ENCODE measurements around the gene NSUN4. TPM values are rescaled to one million over a fixed set of nuclear protein-coding genes. Genes with fewer than 3 reads are reported as not detected.
"Not testable (repeated sequence)": the region's sequence is repeated elsewhere in the genome, so short reads cannot be mapped to it uniquely, and the experiment has no call there.

The NSUN4 gene
- total and polyA plus RNA-seq, 2 donors (not counting 1 experiment from before 2014, with no cell fraction given) = 16.0 to 16.9 TPM

DNA sequence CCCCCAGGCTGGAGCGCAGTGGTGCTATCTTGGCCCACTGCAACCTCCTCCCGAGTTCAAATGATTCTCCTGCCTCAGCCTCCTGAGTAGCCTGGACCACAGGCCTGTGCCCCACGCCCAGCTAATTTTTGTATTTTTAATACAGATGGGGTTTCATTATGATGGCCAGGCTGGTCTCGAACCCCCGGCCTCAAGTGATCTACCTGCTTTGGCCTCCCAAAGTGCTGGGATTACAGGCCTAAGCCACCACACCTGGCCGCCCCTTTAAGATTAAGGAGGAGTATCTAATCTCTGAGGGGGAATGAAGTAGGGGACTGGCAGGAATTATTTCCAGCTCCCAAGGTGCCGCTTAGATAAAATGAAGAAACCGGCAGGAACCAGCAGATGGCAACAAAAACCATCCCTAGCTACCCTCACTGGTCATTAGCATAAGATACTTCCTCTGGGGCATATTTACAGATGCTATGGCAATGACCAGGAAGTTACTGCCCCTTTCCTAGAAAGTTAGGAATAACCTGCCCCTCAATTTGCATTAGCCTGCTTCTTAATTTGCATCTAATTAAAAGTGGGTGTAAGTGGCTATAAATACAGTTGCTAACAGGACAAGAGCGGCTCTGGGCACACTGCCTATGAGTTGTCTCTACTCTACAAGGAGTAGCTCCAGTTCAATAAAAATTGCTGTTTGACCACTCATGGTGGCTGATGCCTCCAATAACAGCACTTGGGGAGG is 7.1 kb upstream of the NSUN4 start:
- Histone ChIP-seq H3K9ac (ENCODE audit: insufficient read depth, low read length) (no peak overlapping the region), H3K27me3 (ENCODE audit: control insufficient read depth, insufficient read depth, low read length) (no peaks in the 10 kb centered on the region), H4K20me1 (ENCODE audit: control insufficient read depth, extremely low read depth, insufficient read depth, low read length) (no peaks in the 10 kb centered on the region), H3K4me3 (replicated peaks in 1 of 4; ENCODE audit: control extremely low read depth in 1 of 4, insufficient read depth in 1 of 4, low read depth in 3 of 4, low read length in 4 of 4) (no peak overlapping the region), H3K4me1 (ENCODE audit: control insufficient read depth, extremely low read depth, insufficient read depth, low read length) (no peaks in the 10 kb centered on the region), H3K36me3 (ENCODE audit: control insufficient read depth, insufficient read depth, low read length) (no peaks in the 10 kb centered on the region), H3K79me2 (ENCODE audit: control insufficient read depth, insufficient read depth, low read length) (no peaks in the 10 kb centered on the region), H3K9me3 (ENCODE audit: control insufficient read depth, insufficient read depth, low read depth, low read length) (no peaks in the 10 kb centered on the region), H3K4me2 (ENCODE audit: extremely low read depth, insufficient read depth, low read length) (no peak overlapping the region), H2AFZ (ENCODE audit: low read length) (no peak overlapping the region), H3K27ac (ENCODE audit: insufficient read depth, low read length) (no peak overlapping the region)
- no peak for TF ChIP-seq EZH2 (IDR thresholded peaks at IDR 0.05; ENCODE audit: low read length, missing control alignments)
- TF ChIP-seq, protein P1, sequence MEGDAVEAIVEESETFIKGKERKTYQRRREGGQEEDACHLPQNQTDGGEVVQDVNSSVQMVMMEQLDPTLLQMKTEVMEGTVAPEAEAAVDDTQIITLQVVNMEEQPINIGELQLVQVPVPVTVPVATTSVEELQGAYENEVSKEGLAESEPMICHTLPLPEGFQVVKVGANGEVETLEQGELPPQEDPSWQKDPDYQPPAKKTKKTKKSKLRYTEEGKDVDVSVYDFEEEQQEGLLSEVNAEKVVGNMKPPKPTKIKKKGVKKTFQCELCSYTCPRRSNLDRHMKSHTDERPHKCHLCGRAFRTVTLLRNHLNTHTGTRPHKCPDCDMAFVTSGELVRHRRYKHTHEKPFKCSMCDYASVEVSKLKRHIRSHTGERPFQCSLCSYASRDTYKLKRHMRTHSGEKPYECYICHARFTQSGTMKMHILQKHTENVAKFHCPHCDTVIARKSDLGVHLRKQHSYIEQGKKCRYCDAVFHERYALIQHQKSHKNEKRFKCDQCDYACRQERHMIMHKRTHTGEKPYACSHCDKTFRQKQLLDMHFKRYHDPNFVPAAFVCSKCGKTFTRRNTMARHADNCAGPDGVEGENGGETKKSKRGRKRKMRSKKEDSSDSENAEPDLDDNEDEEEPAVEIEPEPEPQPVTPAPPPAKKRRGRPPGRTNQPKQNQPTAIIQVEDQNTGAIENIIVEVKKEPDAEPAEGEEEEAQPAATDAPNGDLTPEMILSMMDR (conservative IDR thresholded peaks at IDR 0.05 in 1 of 2, IDR thresholded peaks at IDR 0.05 in 1 of 2; ENCODE audit: low read depth in 1 of 2, low read length in 2 of 2) = peak; percentile 5 to 34
- peak; percentile 30 to 31 for DNase-seq (ENCODE audit: low read depth in 2 of 2)

DNA sequence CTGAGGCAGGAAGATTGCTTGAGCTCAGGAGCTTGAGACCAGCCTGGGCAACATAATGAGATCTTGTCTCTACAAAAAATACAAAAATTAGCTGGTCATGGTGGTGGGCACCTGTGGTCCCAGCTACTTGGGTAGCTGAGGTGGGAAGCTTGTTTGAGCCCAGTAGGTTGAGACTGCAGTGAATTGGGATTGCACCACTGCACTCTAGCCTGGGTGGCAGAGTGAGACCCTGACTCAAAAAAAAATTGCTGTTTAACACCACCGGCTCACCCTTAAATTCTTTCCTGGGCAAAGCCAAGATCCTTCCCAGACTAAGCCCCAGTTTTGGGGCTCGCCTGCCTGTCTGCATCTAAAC is 6.6 kb upstream of the NSUN4 start:
- TF ChIP-seq, protein P1 (conservative IDR thresholded peaks at IDR 0.05 in 1 of 2, IDR thresholded peaks at IDR 0.05 in 1 of 2; ENCODE audit: low read depth in 1 of 2, low read length in 2 of 2) = no peak
- TF ChIP-seq EZH2 (IDR thresholded peaks at IDR 0.05; ENCODE audit: low read length, missing control alignments) = no peak
- H3K27me3 ChIP-seq (ENCODE audit: control insufficient read depth, insufficient read depth, low read length) = no peaks in the 10 kb centered on the region
- H4K20me1 ChIP-seq (ENCODE audit: control insufficient read depth, extremely low read depth, insufficient read depth, low read length) = no peaks in the 10 kb centered on the region
- no peak overlapping the region for H3K9ac ChIP-seq (ENCODE audit: insufficient read depth, low read length)
- no peaks in the 10 kb centered on the region for H3K79me2 ChIP-seq (ENCODE audit: control insufficient read depth, insufficient read depth, low read length)
- no peak overlapping the region for H3K4me2 ChIP-seq (ENCODE audit: extremely low read depth, insufficient read depth, low read length)
- H2AFZ ChIP-seq (ENCODE audit: low read length) = no peak overlapping the region
- H3K4me3 ChIP-seq (replicated peaks in 1 of 4; ENCODE audit: control extremely low read depth in 1 of 4, insufficient read depth in 1 of 4, low read depth in 3 of 4, low read length in 4 of 4) = no peak overlapping the region
- H3K36me3 ChIP-seq (ENCODE audit: control insufficient read depth, insufficient read depth, low read length) = no peaks in the 10 kb centered on the region
- H3K9me3 ChIP-seq (ENCODE audit: control insufficient read depth, insufficient read depth, low read depth, low read length) = no peaks in the 10 kb centered on the region
- no peak overlapping the region for H3K27ac ChIP-seq (ENCODE audit: insufficient read depth, low read length)
- DNase-seq (ENCODE audit: low read depth in 2 of 2) = no peak
- no peaks in the 10 kb centered on the region for H3K4me1 ChIP-seq (ENCODE audit: control insufficient read depth, extremely low read depth, insufficient read depth, low read length)

DNA sequence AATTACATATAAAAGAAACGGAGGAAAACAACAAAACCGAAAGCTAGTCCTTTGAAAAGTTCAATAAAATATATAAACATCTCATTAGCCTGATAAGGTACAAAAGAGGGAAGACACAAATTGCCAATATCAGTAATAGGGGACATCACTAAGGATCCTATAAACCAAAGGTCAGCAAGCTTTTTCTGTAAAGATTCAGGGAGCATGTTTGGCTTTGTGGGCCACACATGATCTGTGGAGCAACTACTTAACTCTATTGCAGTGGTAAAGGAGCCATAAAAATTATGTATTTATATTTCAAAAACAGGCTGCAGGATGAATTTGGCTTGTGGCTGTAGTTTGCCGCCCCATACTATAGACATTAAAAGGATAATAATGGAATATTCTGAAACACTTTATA is 5.5 kb upstream of the NSUN4 start:
- TF ChIP-seq EZH2 (IDR thresholded peaks at IDR 0.05; ENCODE audit: low read length, missing control alignments) = no peak
- TF ChIP-seq, protein P1 (conservative IDR thresholded peaks at IDR 0.05 in 1 of 2, IDR thresholded peaks at IDR 0.05 in 1 of 2; ENCODE audit: low read depth in 1 of 2, low read length in 2 of 2) = no peak
- Histone ChIP-seq H2AFZ (ENCODE audit: low read length) (no peak overlapping the region), H3K9me3 (ENCODE audit: control insufficient read depth, insufficient read depth, low read depth, low read length) (no peaks in the 10 kb centered on the region), H3K27ac (ENCODE audit: insufficient read depth, low read length) (no peak overlapping the region), H3K4me2 (ENCODE audit: extremely low read depth, insufficient read depth, low read length) (no peak overlapping the region), H4K20me1 (ENCODE audit: control insufficient read depth, extremely low read depth, insufficient read depth, low read length) (no peaks in the 10 kb centered on the region), H3K9ac (ENCODE audit: insufficient read depth, low read length) (no peak overlapping the region), H3K79me2 (ENCODE audit: control insufficient read depth, insufficient read depth, low read length) (no peaks in the 10 kb centered on the region), H3K4me3 (replicated peaks in 1 of 4; ENCODE audit: control extremely low read depth in 1 of 4, insufficient read depth in 1 of 4, low read depth in 3 of 4, low read length in 4 of 4) (no peak overlapping the region), H3K36me3 (ENCODE audit: control insufficient read depth, insufficient read depth, low read length) (no peaks in the 10 kb centered on the region), H3K27me3 (ENCODE audit: control insufficient read depth, insufficient read depth, low read length) (no peaks in the 10 kb centered on the region), H3K4me1 (ENCODE audit: control insufficient read depth, extremely low read depth, insufficient read depth, low read length) (no peaks in the 10 kb centered on the region)
- no peak for DNase-seq (ENCODE audit: low read depth in 2 of 2)

DNA sequence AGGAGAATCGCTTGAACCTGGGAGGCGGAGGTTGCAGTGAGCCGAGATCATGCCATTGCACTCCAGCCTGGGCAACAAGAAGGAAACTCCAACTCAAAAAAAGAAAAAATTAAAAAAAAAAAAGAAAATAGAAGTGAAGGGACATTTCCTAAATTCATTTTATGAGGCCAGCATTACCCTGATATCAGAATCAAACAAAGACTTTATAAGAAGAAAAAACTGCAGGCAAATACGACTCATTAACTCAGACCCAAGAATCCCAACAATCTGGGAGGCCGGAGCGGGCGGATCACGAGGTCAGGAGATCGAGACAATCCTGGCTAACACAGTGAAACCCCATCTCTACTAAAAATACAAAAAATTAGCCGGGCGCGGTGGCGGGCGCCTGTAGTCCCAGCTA is 3.2 kb upstream of the NSUN4 start:
- H3K4me3 ChIP-seq (replicated peaks in 1 of 4; ENCODE audit: control extremely low read depth in 1 of 4, insufficient read depth in 1 of 4, low read depth in 3 of 4, low read length in 4 of 4); H3K27me3 ChIP-seq (ENCODE audit: control insufficient read depth, insufficient read depth, low read length); H3K9ac ChIP-seq (ENCODE audit: insufficient read depth, low read length); H3K4me2 ChIP-seq (ENCODE audit: extremely low read depth, insufficient read depth, low read length); H3K36me3 ChIP-seq (ENCODE audit: control insufficient read depth, insufficient read depth, low read length); H4K20me1 ChIP-seq (ENCODE audit: control insufficient read depth, extremely low read depth, insufficient read depth, low read length); H3K4me1 ChIP-seq (ENCODE audit: control insufficient read depth, extremely low read depth, insufficient read depth, low read length); H2AFZ ChIP-seq (ENCODE audit: low read length); DNase-seq (ENCODE audit: low read depth in 2 of 2); H3K9me3 ChIP-seq (ENCODE audit: control insufficient read depth, insufficient read depth, low read depth, low read length); H3K27ac ChIP-seq (ENCODE audit: insufficient read depth, low read length): not testable (repeated sequence)
- H3K79me2 ChIP-seq (ENCODE audit: control insufficient read depth, insufficient read depth, low read length) = peaks cover 13% of the 10 kb centered on the region
